H1 (cell line): ENCODE measurements around the gene IAPP. TPM values are rescaled to one million over a fixed set of nuclear protein-coding genes. Genes with fewer than 3 reads are reported as not detected.

ENCODE experiments used
- CTCF ChIA-PET: fragments of 300-600 bp; sonication (Branson Sonifier 250); formaldehyde crosslinking; loops from one replicate; lab custom pipeline; 2021; ENCODE audit not compliant: partially characterized antibody; lab: Charles Lee
- POLR2A ChIA-PET: fragments of 300-600 bp; sonication (Branson Sonifier 250); formaldehyde crosslinking; loops from one replicate; lab custom pipeline; 2021; ENCODE audit warnings: inconsistent platforms; ENCODE audit not compliant: partially characterized antibody; lab: Charles Lee
- DNase-seq, 2 experiments: peaks; one replicate each; pipeline versions ENCODE4 v3.0.0 to v3.0.0-alpha.2; 2010 to 2022; ENCODE audit warnings: low spot score in 2 of 2, low read depth in 1 of 2, mixed read lengths in 1 of 2
- FAIRE-seq: peaks from 2 replicates; lab custom pipeline; 2011; peaks lifted over from hg19 to GRCh38; lab: Jason Lieb, UNC
- H2AFZ ChIP-seq: 2 replicates; pipeline ENCODE4 v1.8.1; 2012; ENCODE audit warnings: low read length, inconsistent platforms
- H2AK5ac ChIP-seq: 2 replicates; pipeline ENCODE4 v1.6.1; 2013; ENCODE audit warnings: low read depth, low read length
- H2BK120ac ChIP-seq: replicated peaks from 2 replicates; pipeline ENCODE3; 2013; ENCODE audit warnings: low read depth, low read length, inconsistent platforms
- H2BK12ac ChIP-seq: 2 replicates; pipeline ENCODE4 v1.6.1; 2013; ENCODE audit warnings: low read depth, low read length
- H2BK15ac ChIP-seq: 2 replicates; pipeline ENCODE4 v1.6.1; 2013; ENCODE audit warnings: low read length
- H2BK20ac ChIP-seq: 2 replicates; pipeline ENCODE4 v1.6.1; 2013; ENCODE audit warnings: low read length
- H2BK5ac ChIP-seq: 2 replicates; pipeline ENCODE4 v1.6.1; 2013; ENCODE audit warnings: low read depth, low read length
- H3K14ac ChIP-seq: 2 replicates; pipeline ENCODE4 v1.6.1; 2013; ENCODE audit warnings: inconsistent platforms; ENCODE audit not compliant: insufficient read length
- H3K18ac ChIP-seq: 2 replicates; pipeline ENCODE4 v1.6.1; 2013; ENCODE audit warnings: low read length; ENCODE audit errors: extremely low read depth
- H3K23ac ChIP-seq: 2 replicates; pipeline ENCODE4 v1.6.1; 2013; ENCODE audit warnings: inconsistent platforms; ENCODE audit not compliant: insufficient read length
- H3K23me2 ChIP-seq: 2 replicates; pipeline ENCODE4 v1.6.1; 2013; ENCODE audit warnings: low read depth, low read length
- H3K27ac ChIP-seq: 2 replicates; pipeline ENCODE4 v1.6.1; 2011; ENCODE audit warnings: low read depth, low read length, inconsistent platforms
- H3K27me3 ChIP-seq, 4 experiments: replicated peaks in 1 of 4; 1 replicate in 1 of 4; 2 replicates in 3 of 4; pipeline versions ENCODE4 v1.6.1 to v1.8.1; 2011 to 2013; ENCODE audit warnings: low read length in 3 of 4, mild to moderate bottlenecking in 3 of 4, inconsistent platforms in 2 of 4, mixed read lengths in 2 of 4, moderate library complexity in 1 of 4; ENCODE audit not compliant: control insufficient read depth in 3 of 4, insufficient read depth in 3 of 4; ENCODE audit errors: extremely low read depth in 1 of 4
- H3K36me3 ChIP-seq, 4 experiments: 2 replicates each; pipeline versions ENCODE4 v1.6.1 to v1.8.1; 2011 to 2013; ENCODE audit warnings: mild to moderate bottlenecking in 4 of 4, low read length in 3 of 4, moderate library complexity in 2 of 4, control low read depth in 1 of 4, inconsistent platforms in 1 of 4; ENCODE audit not compliant: insufficient read depth in 4 of 4, control insufficient read depth in 2 of 4
- H3K4ac ChIP-seq: replicated peaks from 2 replicates; pipeline ENCODE3; 2013; ENCODE audit warnings: low read length, low read depth, mixed read lengths, inconsistent platforms; ENCODE audit not compliant: insufficient read length
- H3K4me1 ChIP-seq, 4 experiments: replicated peaks in 1 of 4; 1 replicate in 1 of 4; 2 replicates in 3 of 4; pipeline versions ENCODE4 v1.6.1 to v1.8.1; 2011 to 2013; ENCODE audit warnings: low read length in 3 of 4, inconsistent platforms in 2 of 4, mixed read lengths in 1 of 4; ENCODE audit not compliant: insufficient read depth in 4 of 4, control insufficient read depth in 3 of 4
- H3K4me2 ChIP-seq, 2 experiments: 2 replicates each; pipeline versions ENCODE4 v1.6.1 to v1.8.1; 2011 to 2013; ENCODE audit warnings: low read depth in 2 of 2, low read length in 2 of 2, control low read depth in 1 of 2, inconsistent platforms in 1 of 2, mild to moderate bottlenecking in 1 of 2; ENCODE audit not compliant: insufficient read depth in 1 of 2
- H3K4me3 ChIP-seq, 4 experiments: fragments of 200-600, 300-600 bp in 1 of 4; sonication (generic), shearing (Covaris generic), sonication (Bioruptor Twin) in 1 of 4; 2 replicates each; pipeline versions ENCODE4 v1.5.1 to v1.8.1; 2011 to 2016; ENCODE audit warnings: low read length in 4 of 4, low read depth in 3 of 4, control low read depth in 2 of 4, inconsistent platforms in 2 of 4, mild to moderate bottlenecking in 2 of 4, mixed read lengths in 1 of 4, moderate library complexity in 1 of 4; ENCODE audit not compliant: insufficient read depth in 2 of 4; ENCODE audit errors: extremely low read depth in 1 of 4
- H3K56ac ChIP-seq: replicated peaks from 2 replicates; pipeline ENCODE3; 2013; ENCODE audit warnings: low read depth, mild to moderate bottlenecking, mixed read lengths, low read length, inconsistent platforms; ENCODE audit not compliant: insufficient read length
- H3K79me1 ChIP-seq: 2 replicates; pipeline ENCODE4 v1.6.1; 2013; ENCODE audit warnings: low read depth, low read length, control low read depth
- H3K79me2 ChIP-seq, 2 experiments: 2 replicates each; pipeline versions ENCODE4 v1.6.1 to v1.8.1; 2012 to 2013; ENCODE audit warnings: low read length in 2 of 2, mild to moderate bottlenecking in 2 of 2, inconsistent platforms in 1 of 2; ENCODE audit not compliant: insufficient read depth in 2 of 2, control insufficient read depth in 1 of 2
- H3K9ac ChIP-seq, 4 experiments: replicated peaks in 1 of 4; 1 replicate in 1 of 4; 2 replicates in 3 of 4; pipeline versions ENCODE4 v1.6.1 to v1.8.1; 2011 to 2013; ENCODE audit warnings: low read depth in 3 of 4, low read length in 3 of 4, control low read depth in 2 of 4, mild to moderate bottlenecking in 2 of 4, moderate library complexity in 2 of 4, inconsistent platforms in 1 of 4; ENCODE audit errors: extremely low read depth in 1 of 4
- H3K9me3 ChIP-seq, 2 experiments: 2 replicates each; pipeline versions ENCODE4 v1.6.1 to v1.8.1; 2012 to 2013; ENCODE audit warnings: mild to moderate bottlenecking in 2 of 2, moderate library complexity in 2 of 2, control low read depth in 1 of 2, inconsistent platforms in 1 of 2, low read depth in 1 of 2, low read length in 1 of 2, mixed read lengths in 1 of 2; ENCODE audit not compliant: insufficient read depth in 2 of 2
- H4K20me1 ChIP-seq, 2 experiments: replicated peaks in 1 of 2; 2 replicates each; pipeline versions ENCODE3 to v1.8.1; 2011 to 2013; ENCODE audit warnings: inconsistent platforms in 2 of 2, low read length in 2 of 2, mild to moderate bottlenecking in 1 of 2; ENCODE audit not compliant: insufficient read depth in 2 of 2, control insufficient read depth in 1 of 2
- H4K5ac ChIP-seq: 2 replicates; pipeline ENCODE4 v1.6.1; 2013; ENCODE audit warnings: low read length, low read depth, mixed read lengths, inconsistent platforms; ENCODE audit not compliant: insufficient read length
- H4K8ac ChIP-seq: 2 replicates; pipeline ENCODE4 v1.8.0; 2013; ENCODE audit warnings: mild to moderate bottlenecking, moderate library complexity, low read length, inconsistent platforms; ENCODE audit not compliant: insufficient read depth; ENCODE audit errors: extremely low read depth
- H4K91ac ChIP-seq: replicated peaks from 2 replicates; pipeline ENCODE3; 2013; ENCODE audit warnings: low read length, mixed read lengths, inconsistent platforms; ENCODE audit not compliant: insufficient read length
- ASH2L ChIP-seq: fragments of 200-600, 300-600 bp; sonication (generic); IDR thresholded peaks from one replicate; pipeline ENCODE4 v1.7.1; 2017; ENCODE audit warnings: low read length
- BCL11A ChIP-seq, 2 experiments: IDR thresholded peaks; one replicate each; pipeline ENCODE4 v1.6.1; 2011; ENCODE audit warnings: low read depth in 2 of 2, low read length in 2 of 2, mild to moderate bottlenecking in 2 of 2
- BRCA1 ChIP-seq: IDR thresholded peaks from 2 replicates; pipeline ENCODE4 v1.6.1; 2012; ENCODE audit warnings: low read depth, low read length, improper control_type of control experiment
- CBX8 ChIP-seq: fragments of 300-800, 300-1000 bp; sonication (generic); IDR thresholded peaks from 2 replicates; pipeline ENCODE4 v1.7.1; 2016; ENCODE audit warnings: low read depth, low read length, borderline replicate concordance
- E2F6 ChIP-seq: IDR thresholded peaks from 2 replicates; pipeline ENCODE4 v1.6.1; 2012; ENCODE audit warnings: inconsistent platforms
- GABPA ChIP-seq: IDR thresholded peaks from 2 replicates; pipeline ENCODE4 v1.6.1; 2011; ENCODE audit warnings: mild to moderate bottlenecking, low read length, moderate library complexity, borderline replicate concordance; ENCODE audit not compliant: insufficient read depth
- KDM5A ChIP-seq: fragments of 200-600 bp; IDR thresholded peaks from 2 replicates; pipeline ENCODE4 v1.7.1; 2012; ENCODE audit warnings: mild to moderate bottlenecking, low read length, inconsistent platforms, mixed read lengths
- RNF2 ChIP-seq: fragments of 200-900, 300-1000 bp; sonication (generic); IDR thresholded peaks from 2 replicates; pipeline ENCODE4 v1.7.1; 2016; ENCODE audit warnings: borderline replicate concordance, low read depth, mild to moderate bottlenecking, antibody characterized with exemption, low read length; ENCODE audit not compliant: poor library complexity, severe bottlenecking; ENCODE audit errors: missing control alignments
- SAP30 ChIP-seq: fragments of 300-600 bp; sonication (generic); IDR thresholded peaks from 2 replicates; pipeline ENCODE4 v1.7.1; 2012; ENCODE audit warnings: low read length, moderate library complexity, mild to moderate bottlenecking, inconsistent platforms; ENCODE audit not compliant: insufficient read depth, insufficient replicate concordance
- SIX5 ChIP-seq: IDR thresholded peaks from 2 replicates; pipeline ENCODE4 v1.6.1; 2011; ENCODE audit warnings: mild to moderate bottlenecking, low read depth, low read length
- TAF1 ChIP-seq: IDR thresholded peaks from 2 replicates; pipeline ENCODE4 v1.6.1; 2011; ENCODE audit warnings: mild to moderate bottlenecking, low read depth, low read length
- TEAD4 ChIP-seq: IDR thresholded peaks from 2 replicates; pipeline ENCODE4 v1.6.1; 2012; ENCODE audit warnings: low read depth, low read length, inconsistent platforms, mixed read lengths
- ZNF274 ChIP-seq: IDR thresholded peaks from 2 replicates; pipeline ENCODE4 v1.7.0; 2012; ENCODE audit warnings: low read length, borderline replicate concordance; ENCODE audit errors: extremely low read depth
- WGBS, 2 experiments: shearing (Covaris generic) in 1 of 2; methylation state at CpG; one replicate each; pipeline versions ENCODE4 v1.1.6 to v1.1.7; 2013 to 2015; ENCODE audit warnings: low lambda C conversion rate in 2 of 2, mixed read lengths in 2 of 2, inconsistent platforms in 1 of 2, low coverage in 1 of 2, missing lambda C conversion rate in 1 of 2; ENCODE audit not compliant: insufficient replicate concordance in 2 of 2, insufficient coverage in 1 of 2, insufficient read length in 1 of 2; ENCODE audit errors: extremely low coverage in 1 of 2, missing lambda C conversion rate in 1 of 2; 5-methylcytosine and 5-hydroxymethylcytosine counted together
- polyA plus RNA-seq, 7 experiments: library from polyadenylated mRNA; depleted of rRNA in 3 of 7; stranded (reverse) in 5 of 7; unstranded in 2 of 7; fragments of >200 nt in 5 of 7; fragments of 200-250 nt in 2 of 7; gene quantifications; 1 replicate in 5 of 7; 2 replicates in 1 of 7; 4 replicates in 1 of 7; pipeline versions ENCODE4 v1.2.1 to v1.2.3, GENCODE V29; 2011 to 2013; ENCODE audit warnings: missing spikeins in 2 of 7, mixed read lengths in 2 of 7
- total RNA-seq: library from RNA; stranded (reverse); fragmentation: NEBNext Ultra II Directional; extraction: Animal tissue kit (Norgen Biotek cat#: 25700); gene quantifications from 2 replicates; pipeline ENCODE4 v1.2.1, GENCODE V29; 2021

IAPP gene
- total and polyA plus RNA-seq, 2 of the 8 experiments (the other 6 are each of a cell fraction or from before 2014, with no cell fraction given), result not detected

- no peak overlapping the region for H3K18ac ChIP-seq
- H3K4me2 ChIP-seq, result no peak overlapping the region
- H4K20me1 ChIP-seq, result no peaks in the 10 kb centered on the region
- no peak overlapping the region for H4K5ac ChIP-seq
- no peak overlapping the region for H2AK5ac ChIP-seq
- no peak overlapping the region for H3K23ac ChIP-seq
- H4K8ac ChIP-seq, result no peak overlapping the region
- H2BK20ac ChIP-seq, result no peak overlapping the region
- 75% methylated on average over 1 of the region's 1 CpG; no CpG with 5 or more reads in 1 of the 2 experiments for WGBS, 2 experiments
- no peak overlapping the region for H2BK15ac ChIP-seq
- DNase-seq (no peak), FAIRE-seq (no peak)
- ChIA-PET CTCF (no interaction called here), POLR2A (no interaction called here)
- H3K4me1 ChIP-seq, result no peaks in the 10 kb centered on the region
- H3K14ac ChIP-seq, result no peak overlapping the region
- H3K56ac ChIP-seq, result no peak overlapping the region
- H3K27ac ChIP-seq, result no peak overlapping the region
- no peaks in the 10 kb centered on the region for H3K23me2 ChIP-seq
- no peaks in the 10 kb centered on the region for H3K9me3 ChIP-seq
- no peaks in the 10 kb centered on the region for H3K79me2 ChIP-seq
- no peak overlapping the region for H2AFZ ChIP-seq
- H2BK120ac ChIP-seq, result no peak overlapping the region
- no peaks in the 10 kb centered on the region for H3K36me3 ChIP-seq
- H3K4ac ChIP-seq, result no peak overlapping the region
- H3K27me3 ChIP-seq, result no peaks in the 10 kb centered on the region
- no peak overlapping the region for H2BK12ac ChIP-seq
- H3K4me3 ChIP-seq, result no peak overlapping the region
- H4K91ac ChIP-seq, result no peak overlapping the region
- H3K9ac ChIP-seq, result no peak overlapping the region
- H2BK5ac ChIP-seq, result no peak overlapping the region
- no peaks in the 10 kb centered on the region for H3K79me1 ChIP-seq
- TF ChIP-seq GABPA (no peak), ASH2L (no peak), ZNF274 (no peak), TEAD4 (no peak), TAF1 (no peak), E2F6 (no peak), SIX5 (no peak), BCL11A (IDR thresholded peaks at IDR 0.05; ENCODE audit: low read depth in 2 of 2, low read length in 2 of 2) (no peak), RNF2 (no peak), KDM5A (no peak), BRCA1 (no peak), SAP30 (no peak), CBX8 (no peak)
These were observed 26.0 kb upstream of the IAPP start for GRCh38 chr12:21346542-21347205.
